ENCODE measurements around the gene LLPH. TPM values are rescaled to one million over a fixed set of nuclear protein-coding genes. Genes with fewer than 3 reads are reported as not detected.

Gene LLPH
- total RNA-seq, 4 donors from 2014 or later = 5.0 to 17.5 (median 9.5) TPM

DNA sequence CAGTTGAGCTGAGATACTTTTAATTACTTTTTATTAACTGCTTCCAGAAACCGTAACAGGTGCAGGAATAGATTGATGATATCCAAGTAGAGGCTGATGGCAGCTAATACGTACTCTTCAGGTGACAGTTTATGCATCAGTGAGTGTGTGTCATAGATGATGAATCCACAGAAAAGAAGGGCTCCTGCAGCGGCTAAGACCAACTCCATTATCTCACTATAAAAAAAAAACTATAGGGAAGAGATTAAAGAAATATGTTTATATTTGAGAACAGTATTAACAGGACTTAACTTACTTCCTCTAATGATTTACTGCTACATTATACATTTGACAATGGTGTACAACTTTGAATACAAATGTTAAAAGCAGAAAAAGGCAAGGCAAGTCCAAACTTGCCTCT, 7.4 kb upstream of the LLPH start:
- Histone ChIP-seq H3K9me3 (peaks cover 0 to 20% (median 0%) of the 10 kb centered on the region in 3 donors), H3K36me3 (peaks cover 0 to 68% of the 10 kb centered on the region in 2 donors), H3K4me3 (no peak overlapping the region), H3K27ac (no peak overlapping the region), H3K27me3 (no peaks in the 10 kb centered on the region), H3K4me1 (no peaks in the 10 kb centered on the region)
- TF ChIP-seq, protein P1, sequence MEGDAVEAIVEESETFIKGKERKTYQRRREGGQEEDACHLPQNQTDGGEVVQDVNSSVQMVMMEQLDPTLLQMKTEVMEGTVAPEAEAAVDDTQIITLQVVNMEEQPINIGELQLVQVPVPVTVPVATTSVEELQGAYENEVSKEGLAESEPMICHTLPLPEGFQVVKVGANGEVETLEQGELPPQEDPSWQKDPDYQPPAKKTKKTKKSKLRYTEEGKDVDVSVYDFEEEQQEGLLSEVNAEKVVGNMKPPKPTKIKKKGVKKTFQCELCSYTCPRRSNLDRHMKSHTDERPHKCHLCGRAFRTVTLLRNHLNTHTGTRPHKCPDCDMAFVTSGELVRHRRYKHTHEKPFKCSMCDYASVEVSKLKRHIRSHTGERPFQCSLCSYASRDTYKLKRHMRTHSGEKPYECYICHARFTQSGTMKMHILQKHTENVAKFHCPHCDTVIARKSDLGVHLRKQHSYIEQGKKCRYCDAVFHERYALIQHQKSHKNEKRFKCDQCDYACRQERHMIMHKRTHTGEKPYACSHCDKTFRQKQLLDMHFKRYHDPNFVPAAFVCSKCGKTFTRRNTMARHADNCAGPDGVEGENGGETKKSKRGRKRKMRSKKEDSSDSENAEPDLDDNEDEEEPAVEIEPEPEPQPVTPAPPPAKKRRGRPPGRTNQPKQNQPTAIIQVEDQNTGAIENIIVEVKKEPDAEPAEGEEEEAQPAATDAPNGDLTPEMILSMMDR (IDR thresholded peaks at IDR 0.05) = no peak
- TF ChIP-seq EP300 (IDR thresholded peaks at IDR 0.05) = no peak
- no peak for TF ChIP-seq POLR2A (IDR thresholded peaks at IDR 0.05)
- no peak for TF ChIP-seq POLR2AphosphoS5 (IDR thresholded peaks at IDR 0.05)
- WGBS, 2 donors (ENCODE audit: low coverage in 1 of 2) = 82 to 88% methylated on average over 3 of the region's 3 CpGs
- no peak for ATAC-seq

DNA sequence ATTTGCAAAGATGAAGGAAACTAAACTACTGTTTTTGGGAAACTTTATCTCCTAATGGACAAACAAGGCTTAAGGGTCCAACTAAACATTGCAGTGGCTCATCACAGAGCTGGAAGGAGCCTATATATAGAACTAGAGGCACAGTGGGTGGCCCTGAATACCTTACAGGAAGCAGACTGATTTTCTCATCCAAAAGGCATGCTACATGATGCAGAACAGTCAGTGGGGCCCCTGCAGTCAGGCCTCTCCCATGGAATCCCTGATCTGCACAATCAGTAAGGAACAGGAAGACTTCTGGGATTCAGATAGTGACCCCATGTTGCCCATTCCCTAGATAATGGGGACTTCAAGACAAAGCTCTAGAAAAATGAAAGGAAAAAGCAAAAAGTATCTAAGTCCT, 1.9 kb upstream of the LLPH start:
- H3K9me3 ChIP-seq = no peaks in the 10 kb centered on the region
- H3K27ac ChIP-seq = no peak overlapping the region
- H3K4me3 ChIP-seq = no peak overlapping the region
- no peak for ATAC-seq
- no peak for TF ChIP-seq EP300 (IDR thresholded peaks at IDR 0.05)
- no peak for TF ChIP-seq POLR2A (IDR thresholded peaks at IDR 0.05)
- no peak for TF ChIP-seq POLR2AphosphoS5 (IDR thresholded peaks at IDR 0.05)
- TF ChIP-seq, protein P1 (IDR thresholded peaks at IDR 0.05) = no peak
- peaks cover 0 to 31% (median 11%) of the 10 kb centered on the region in 3 donors for H3K4me1 ChIP-seq
- peaks cover 1 to 33% of the 10 kb centered on the region in 2 donors for H3K36me3 ChIP-seq
- H3K27me3 ChIP-seq = no peaks in the 10 kb centered on the region

DNA sequence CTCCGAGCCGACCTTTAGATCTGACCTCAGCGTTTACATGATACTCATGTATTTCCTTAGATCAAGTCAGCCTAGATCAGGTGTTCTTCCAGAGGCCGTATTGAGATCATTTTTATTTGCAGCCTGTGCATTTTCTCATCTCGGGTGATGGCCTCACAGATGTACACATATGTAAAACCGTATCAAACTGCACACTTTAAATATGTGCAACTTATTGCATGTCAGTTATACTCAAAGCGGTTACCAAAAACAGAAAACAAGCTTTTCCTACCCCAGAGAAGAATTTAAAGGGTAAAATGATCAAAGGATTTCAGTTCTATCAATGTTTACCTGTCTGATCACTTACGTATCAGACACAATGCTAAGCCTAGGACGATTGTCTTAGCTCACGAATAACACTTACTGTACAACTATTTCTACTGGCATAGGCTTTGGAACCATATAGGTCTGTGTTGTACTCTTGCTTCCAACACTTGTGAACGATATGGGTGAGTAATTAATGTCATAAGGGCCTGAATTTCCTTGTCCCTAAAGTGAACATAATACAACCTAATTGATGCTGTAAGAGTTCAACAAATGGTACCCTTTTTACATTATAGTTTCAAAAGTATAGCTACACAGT, 628 bp upstream of the LLPH start:
- no peaks in the 10 kb centered on the region for H3K9me3 ChIP-seq
- ATAC-seq = peak; percentile 7
- no peaks in the 10 kb centered on the region for H3K27me3 ChIP-seq
- H3K36me3 ChIP-seq = peaks cover 2 to 33% of the 10 kb centered on the region in 2 donors
- H3K4me1 ChIP-seq = peaks cover 0 to 32% (median 11%) of the 10 kb centered on the region in 3 donors
- H3K27ac ChIP-seq = peak overlapping the region in 3 of 4 donors; percentile 68 to 78 (median 75)
- 5 to 19% methylated on average over 7 to 10 of the region's 11 CpGs for WGBS, 2 donors (ENCODE audit: low coverage in 1 of 2)
- peak overlapping the region; percentile 74 to 84 for H3K4me3 ChIP-seq
- TF ChIP-seq POLR2AphosphoS5 (IDR thresholded peaks at IDR 0.05) (no peak), POLR2A (IDR thresholded peaks at IDR 0.05) (no peak), EP300 (IDR thresholded peaks at IDR 0.05) (no peak)
- TF ChIP-seq, protein P1 (IDR thresholded peaks at IDR 0.05) = no peak

DNA sequence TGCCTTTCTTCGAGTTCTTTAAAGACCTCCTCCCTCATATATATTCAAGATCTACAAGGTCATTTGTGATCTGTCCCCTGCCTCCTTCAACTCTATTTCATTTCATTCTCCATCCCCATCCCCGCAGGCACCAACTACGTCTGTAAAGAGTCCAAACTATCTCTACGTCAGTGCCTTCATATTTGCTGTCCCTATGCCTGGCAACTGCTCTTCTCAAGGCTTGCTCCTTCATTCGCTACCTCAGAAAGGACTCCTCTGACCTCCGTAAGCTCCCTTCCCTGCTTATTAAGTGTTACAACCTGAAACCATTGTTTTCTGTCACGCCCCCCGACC, 650 bp downstream of the LLPH start:
- peak overlapping the region in 2 of 4 donors; percentile 68 to 78 for H3K27ac ChIP-seq
- TF ChIP-seq, protein P1 (IDR thresholded peaks at IDR 0.05) = no peak
- TF ChIP-seq POLR2AphosphoS5 (IDR thresholded peaks at IDR 0.05) (no peak), POLR2A (IDR thresholded peaks at IDR 0.05) (no peak), EP300 (IDR thresholded peaks at IDR 0.05) (no peak)

DNA sequence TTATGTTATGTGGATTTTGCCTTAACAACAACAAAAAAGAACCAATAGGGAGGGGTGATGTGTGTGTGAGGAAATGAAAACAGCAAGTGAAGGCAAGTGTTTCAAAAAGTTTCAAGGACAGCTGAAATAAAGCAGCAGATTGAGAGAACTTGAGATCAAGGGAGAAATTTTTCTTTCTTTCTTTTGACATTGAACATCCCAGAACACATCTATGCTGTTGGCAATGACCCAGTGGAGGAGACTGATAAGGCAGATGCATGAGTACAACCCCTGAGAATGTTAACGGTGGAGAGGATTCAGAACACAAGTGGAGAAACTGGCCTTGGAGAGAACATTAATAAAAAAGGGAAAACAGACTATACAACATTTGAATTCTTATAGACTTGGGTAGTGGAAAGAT, 2.9 kb downstream of the LLPH start:
- Histone ChIP-seq H3K27ac (no peak overlapping the region), H3K4me1 (peaks cover 0 to 32% (median 11%) of the 10 kb centered on the region in 3 donors), H3K36me3 (peaks cover 2 to 61% of the 10 kb centered on the region in 2 donors), H3K9me3 (no peaks in the 10 kb centered on the region), H3K4me3 (no peak overlapping the region), H3K27me3 (no peaks in the 10 kb centered on the region)
- 64% methylated on average over 1 of the region's 1 CpG; no CpG with 5 or more reads in 1 of the 2 donors for WGBS, 2 donors (ENCODE audit: low coverage in 1 of 2)
- ATAC-seq = no peak
- TF ChIP-seq EP300 (IDR thresholded peaks at IDR 0.05) (no peak), POLR2A (IDR thresholded peaks at IDR 0.05) (no peak), POLR2AphosphoS5 (IDR thresholded peaks at IDR 0.05) (no peak)
- TF ChIP-seq, protein P1 (IDR thresholded peaks at IDR 0.05) = no peak

More for the DNA sequence above, 650 bp downstream of the LLPH start:
- H3K4me3 ChIP-seq = peak overlapping the region; percentile 74 to 84
- 1 to 3% methylated on average over 8 of the region's 8 CpGs for whole genome bisulfite sequencing, 2 donors (ENCODE audit: low coverage in 1 of 2)
- ATAC-seq = no peak
- no peaks in the 10 kb centered on the region for H3K9me3 ChIP-seq
- peaks cover 2 to 44% of the 10 kb centered on the region in 2 donors for H3K36me3 ChIP-seq
- H3K27me3 ChIP-seq = no peaks in the 10 kb centered on the region
- H3K4me1 ChIP-seq = peaks cover 0 to 32% (median 11%) of the 10 kb centered on the region in 3 donors
